ENCODE data around the gene RING1. TPM values are rescaled to one million over a fixed set of nuclear protein-coding genes. Genes with fewer than 3 reads are reported as not detected.
A peak's percentile ranks its signal among the peaks of the same experiment; 100 is the strongest.

RING1 gene
- total and polyA plus RNA-seq, 2 experiments from 2014 or later = 25.6 to 32.5 TPM

- 1% methylated on average over 45 of the region's 48 CpGs for WGBS (ENCODE audit: low lambda C conversion rate, missing lambda C conversion rate)
- peak within 1 kb of the TSS; percentile 48 for H3K4me3 ChIP-seq
- no peaks in the 10 kb centered on the region for H3K9me2 ChIP-seq (replicated peaks; ENCODE audit: insufficient read depth)
- H3K4me1 ChIP-seq (ENCODE audit: insufficient read depth) = peaks cover 33% of the 10 kb centered on the region
- peaks cover 53% of the 10 kb centered on the region for H3K79me2 ChIP-seq
- peak within 1 kb of the TSS; percentile 93 for H3K4me2 ChIP-seq
- H3K27ac ChIP-seq = peak within 1 kb of the TSS; percentile 79
- peak; percentile 97 for DNase-seq (ENCODE audit: low spot score)
- H4K20me1 ChIP-seq (ENCODE audit: insufficient read depth, poor library complexity, severe bottlenecking) = peaks cover 8% of the 10 kb centered on the region
- H3K9me3 ChIP-seq (ENCODE audit: low read depth) = no peaks in the 10 kb centered on the region
- no peaks in the 10 kb centered on the region for H3K27me3 ChIP-seq
- TF ChIP-seq CTCF (IDR thresholded peaks at IDR 0.05; ENCODE audit: poor library complexity) (no peak), EZH2 (IDR thresholded peaks at IDR 0.05; ENCODE audit: borderline replicate concordance) (no peak), EZH2phosphoT487 (IDR thresholded peaks at IDR 0.05; ENCODE audit: low read depth, severe bottlenecking, unreplicated experiment) (no peak)
- H3K36me3 ChIP-seq (replicated peaks; ENCODE audit: insufficient read depth, low read depth) = no peaks in the 10 kb centered on the region
- peak within 1 kb of the TSS; percentile 46 for H2AFZ ChIP-seq
Observed at GRCh38 chr6:33204415-33205190, 3.7 kb upstream of the RING1 start, which contains the start of gene HSD17B8. Gene HSD17B8, plus strand, starts transcription at chr6:33204655. Its CDS starts 14 bp downstream, at chr6:33204669.

- H3K27ac ChIP-seq = peak overlapping the region; percentile 79
- no peak overlapping the region for H2AFZ ChIP-seq
- H4K20me1 ChIP-seq (ENCODE audit: insufficient read depth, poor library complexity, severe bottlenecking) = peaks cover 6% of the 10 kb centered on the region
- no peaks in the 10 kb centered on the region for H3K36me3 ChIP-seq (replicated peaks; ENCODE audit: insufficient read depth, low read depth)
- peak; percentile 55 for DNase-seq (ENCODE audit: low spot score)
- no peak for TF ChIP-seq EZH2 (IDR thresholded peaks at IDR 0.05; ENCODE audit: borderline replicate concordance)
- peak; percentile 10 for TF ChIP-seq CTCF (IDR thresholded peaks at IDR 0.05; ENCODE audit: poor library complexity)
- H3K9me3 ChIP-seq (ENCODE audit: low read depth) = no peaks in the 10 kb centered on the region
- peak overlapping the region; percentile 93 for H3K4me2 ChIP-seq
- 38% methylated on average over 17 of the region's 17 CpGs for WGBS (ENCODE audit: low lambda C conversion rate, missing lambda C conversion rate)
- no peaks in the 10 kb centered on the region for H3K9me2 ChIP-seq (replicated peaks; ENCODE audit: insufficient read depth)
- H3K79me2 ChIP-seq = peaks cover 48% of the 10 kb centered on the region
- H3K4me3 ChIP-seq = peak overlapping the region; percentile 48
- peaks cover 33% of the 10 kb centered on the region for H3K4me1 ChIP-seq (ENCODE audit: insufficient read depth)
- no peaks in the 10 kb centered on the region for H3K27me3 ChIP-seq
Observed at GRCh38 chr6:33205191-33206026, 2.9 kb upstream of the RING1 start.

- TF ChIP-seq EZH2phosphoT487 (IDR thresholded peaks at IDR 0.05; ENCODE audit: low read depth, severe bottlenecking, unreplicated experiment) (no peak), EZH2 (IDR thresholded peaks at IDR 0.05; ENCODE audit: borderline replicate concordance) (no peak), CTCF (IDR thresholded peaks at IDR 0.05; ENCODE audit: poor library complexity) (no peak)
- Histone ChIP-seq H3K4me3 (no peak overlapping the region), H3K27ac (no peak overlapping the region), H3K36me3 (replicated peaks; ENCODE audit: insufficient read depth, low read depth) (no peaks in the 10 kb centered on the region), H2AFZ (no peak overlapping the region), H3K79me2 (peaks cover 44% of the 10 kb centered on the region), H3K9me3 (ENCODE audit: low read depth) (no peaks in the 10 kb centered on the region), H4K20me1 (ENCODE audit: insufficient read depth, poor library complexity, severe bottlenecking) (peaks cover 6% of the 10 kb centered on the region), H3K4me2 (peak overlapping the region; percentile 91), H3K9me2 (replicated peaks; ENCODE audit: insufficient read depth) (no peaks in the 10 kb centered on the region), H3K27me3 (no peaks in the 10 kb centered on the region), H3K4me1 (ENCODE audit: insufficient read depth) (peaks cover 33% of the 10 kb centered on the region)
- 91% methylated on average over 2 of the region's 3 CpGs for WGBS (ENCODE audit: low lambda C conversion rate, missing lambda C conversion rate)
- no peak for DNase-seq (ENCODE audit: low spot score)
Observed at GRCh38 chr6:33206027-33206863, 2.1 kb upstream of the RING1 start.
